GM19438 (cell line): ENCODE results near the gene UTS2.

ENCODE experiments used
- ATAC-seq: cut with Tn5 transposase; IDR thresholded peaks from one replicate; pipeline ENCODE4 v1.9.1; 2021; ENCODE audit warnings: low read depth; ENCODE audit not compliant: unreplicated experiment

UTS2 gene

DNA sequence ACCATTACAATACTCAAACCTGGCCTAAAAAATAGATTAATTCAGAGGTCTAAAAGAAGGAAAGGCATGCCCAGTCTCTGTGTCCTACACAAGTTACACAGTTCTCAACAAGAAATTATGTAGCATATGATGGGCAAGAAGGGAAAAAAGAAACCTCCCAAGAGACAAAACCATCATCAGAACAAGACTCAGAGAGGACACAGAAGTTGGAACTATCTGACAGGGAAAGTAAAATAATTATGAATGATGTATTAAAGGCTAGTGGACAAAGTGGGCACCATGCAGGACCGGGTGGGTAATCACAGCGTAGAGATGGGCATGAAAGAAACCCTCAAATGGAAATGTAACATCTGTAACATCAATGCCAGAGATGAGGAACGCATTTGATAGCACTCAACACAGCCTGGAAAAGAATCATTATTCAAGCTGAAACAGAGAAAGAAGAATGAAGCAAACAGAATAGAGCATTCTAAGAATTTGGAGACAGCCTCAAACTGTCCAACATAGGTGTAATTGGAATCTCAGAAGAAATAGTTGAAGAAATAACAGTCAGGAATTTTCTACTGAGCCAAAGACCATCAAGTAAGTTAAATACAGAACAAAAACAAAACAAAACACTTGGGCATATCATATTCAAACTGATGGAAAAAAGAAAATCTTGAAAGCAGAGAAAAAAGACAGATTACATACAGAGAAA lies 39.0 kb downstream of the UTS2 start:
- no peak for ATAC-seq

DNA sequence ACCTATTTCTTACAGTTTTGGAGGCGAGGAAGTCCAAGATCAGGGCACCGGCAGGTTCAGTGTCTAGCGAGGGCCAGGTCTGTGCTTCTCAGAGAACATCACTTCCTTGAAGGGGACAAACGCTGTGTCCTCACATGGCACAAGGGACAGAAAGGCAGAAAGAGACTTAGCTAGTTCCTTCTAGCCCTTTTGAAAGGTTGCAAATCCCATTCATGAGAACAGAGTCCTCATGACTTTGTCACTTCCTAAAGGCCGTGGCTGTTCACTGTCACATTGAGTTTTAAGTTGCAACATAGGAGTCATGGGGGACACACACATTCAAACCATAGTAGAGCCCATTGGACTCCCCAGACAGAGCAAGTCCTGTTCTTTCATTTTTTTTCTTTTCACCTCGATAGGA lies 41.4 kb downstream of the UTS2 start:
- no peak for ATAC-seq

DNA sequence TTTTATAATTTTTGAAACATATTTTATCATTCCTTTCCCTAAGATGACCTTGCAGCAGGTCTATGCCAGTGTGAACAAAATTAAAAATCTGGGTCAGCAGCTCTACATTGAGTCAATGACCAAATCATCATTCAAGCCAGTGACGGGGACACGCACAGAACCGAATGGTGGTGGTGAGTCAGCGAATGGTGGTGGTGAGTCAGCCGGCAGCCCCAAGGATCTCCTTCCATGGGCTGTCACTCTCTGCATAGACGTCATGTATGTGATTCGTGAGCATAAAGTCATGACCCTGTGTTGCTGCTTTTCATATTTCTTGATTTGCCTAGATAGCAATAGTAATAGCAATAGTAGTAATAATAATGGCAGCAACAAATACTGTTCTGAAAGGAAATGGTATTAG lies 42.5 kb downstream of the UTS2 start:
- ATAC-seq = no peak

DNA sequence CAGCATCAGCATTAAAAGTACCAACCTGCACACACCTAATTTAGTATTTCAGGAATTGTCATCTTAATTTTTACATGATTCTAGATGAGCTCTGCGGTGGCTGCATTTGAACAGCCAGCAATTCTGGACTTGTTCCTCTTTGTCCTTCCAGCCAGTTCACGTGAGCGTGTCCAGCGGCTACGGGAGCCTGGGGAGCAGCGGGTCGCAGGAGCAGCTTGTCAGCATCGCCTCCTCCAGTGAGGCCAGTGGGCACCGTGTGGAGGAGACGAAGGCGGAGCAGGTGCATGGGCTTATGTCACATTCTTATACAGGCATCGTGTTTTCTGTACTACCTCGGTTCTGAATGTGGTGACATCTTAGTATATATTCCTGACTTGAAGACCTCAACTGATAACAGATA lies 43.1 kb downstream of the UTS2 start:
- ATAC-seq = no peak

DNA sequence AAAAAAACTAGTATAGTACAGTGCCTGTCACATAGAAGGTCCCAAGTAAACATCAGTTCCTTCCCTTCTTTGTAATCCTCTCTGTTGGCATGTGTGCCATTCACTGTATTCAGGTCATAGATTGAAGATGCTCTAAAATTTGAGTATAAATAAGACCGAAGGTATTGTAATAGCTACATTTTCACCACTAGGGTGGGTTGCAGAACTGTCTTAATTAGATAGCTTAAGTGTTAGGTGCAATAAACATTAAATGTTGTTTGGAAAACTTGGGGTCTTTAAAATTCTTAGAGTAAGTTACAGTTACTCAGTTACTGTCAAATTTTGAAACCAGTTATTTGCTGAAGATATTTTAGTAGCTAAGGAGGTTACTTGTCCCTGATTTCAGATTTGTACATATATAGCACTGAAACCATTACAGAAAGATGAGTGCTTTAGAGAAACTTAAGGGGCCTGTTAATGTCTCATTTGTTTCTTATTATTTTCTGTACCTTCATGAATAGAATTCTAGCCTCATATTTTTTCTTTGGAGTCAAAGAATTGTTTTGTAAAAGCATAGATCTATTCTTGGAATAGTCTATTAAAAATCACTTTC lies 44.5 kb downstream of the UTS2 start:
- no peak for ATAC-seq

DNA sequence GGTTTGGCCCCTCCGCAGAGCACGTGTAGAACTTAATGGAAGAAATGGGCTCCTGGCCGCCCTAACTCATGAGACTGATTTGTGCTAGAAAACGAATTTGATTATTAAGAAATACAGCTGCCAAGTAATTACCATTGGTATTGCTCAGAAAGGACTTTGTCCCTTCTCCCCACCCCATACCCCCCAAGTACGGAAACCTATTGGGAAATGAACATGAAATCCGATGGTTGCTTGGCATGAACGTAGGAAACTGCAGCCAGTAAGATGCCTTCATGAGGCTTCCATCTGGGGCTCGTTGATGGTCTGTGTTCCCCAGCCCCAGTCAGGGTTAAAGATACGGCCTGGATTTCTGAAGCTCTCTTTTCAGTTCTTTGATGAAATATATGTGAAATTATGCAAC lies 47.4 kb downstream of the UTS2 start:
- no peak for ATAC-seq
